ENCODE data around the gene ASAP2.
A peak's percentile ranks its signal among the peaks of the same experiment; 100 is the strongest.

ASAP2 gene

DNA sequence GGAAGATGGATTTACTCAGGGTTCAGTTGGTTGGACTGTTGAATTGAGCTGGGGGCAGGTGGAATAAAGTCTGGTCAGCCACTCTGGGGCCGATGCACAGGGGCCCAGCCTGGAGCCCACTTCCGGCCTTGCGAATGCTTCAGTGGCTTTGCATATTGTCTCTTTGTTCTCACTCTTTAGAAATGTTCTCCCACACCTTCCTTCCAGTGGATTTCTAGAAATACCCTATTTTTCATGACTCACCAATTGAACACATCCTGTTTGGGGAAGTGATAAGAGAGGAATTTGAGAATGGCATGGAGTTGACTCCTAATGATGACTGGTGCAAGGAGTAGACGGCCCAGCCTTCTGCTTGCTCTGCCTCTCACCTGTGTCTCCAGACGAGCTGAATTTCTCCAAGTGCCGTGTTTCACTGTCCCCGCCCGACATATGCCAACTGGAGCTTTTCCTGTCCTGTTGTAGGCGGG is 28.1 kb downstream of the ASAP2 start:
- Histone ChIP-seq H3K27me3 (peaks cover 0 to 2% (median 0%) of the 10 kb centered on the region in 11 experiments; a peak in 3 of 22 replicates), H3K4me3 (peak overlapping the region in 6 of 10 experiments; percentile 2 to 44 (median 10); a peak in 7 of 20 replicates), H3K27ac (peak overlapping the region in 10 of 11 experiments; percentile 26 to 79 (median 70); a peak in 20 of 22 replicates), H3K9ac (peak overlapping the region in 8 of 11 experiments; percentile 31 to 54 (median 46); a peak in 10 of 22 replicates), H3K4me1 (peaks cover 91 to 100% (median 99%) of the 10 kb centered on the region in 10 experiments), H3K36me3 (peaks cover 0 to 10% (median 3%) of the 10 kb centered on the region in 11 experiments; a peak in 7 of 22 replicates), H4K20me1 (peaks cover 31 to 100% (median 65%) of the 10 kb centered on the region in 11 experiments), H3K4me2 (peak overlapping the region; percentile 56 to 95 (median 88)), H3K9me3 (replicated peaks in 1 of 11) (no peaks in the 10 kb centered on the region)
- TF ChIP-seq Cebpa-rat (IDR thresholded peaks at IDR 0.05), result no peak

DNA sequence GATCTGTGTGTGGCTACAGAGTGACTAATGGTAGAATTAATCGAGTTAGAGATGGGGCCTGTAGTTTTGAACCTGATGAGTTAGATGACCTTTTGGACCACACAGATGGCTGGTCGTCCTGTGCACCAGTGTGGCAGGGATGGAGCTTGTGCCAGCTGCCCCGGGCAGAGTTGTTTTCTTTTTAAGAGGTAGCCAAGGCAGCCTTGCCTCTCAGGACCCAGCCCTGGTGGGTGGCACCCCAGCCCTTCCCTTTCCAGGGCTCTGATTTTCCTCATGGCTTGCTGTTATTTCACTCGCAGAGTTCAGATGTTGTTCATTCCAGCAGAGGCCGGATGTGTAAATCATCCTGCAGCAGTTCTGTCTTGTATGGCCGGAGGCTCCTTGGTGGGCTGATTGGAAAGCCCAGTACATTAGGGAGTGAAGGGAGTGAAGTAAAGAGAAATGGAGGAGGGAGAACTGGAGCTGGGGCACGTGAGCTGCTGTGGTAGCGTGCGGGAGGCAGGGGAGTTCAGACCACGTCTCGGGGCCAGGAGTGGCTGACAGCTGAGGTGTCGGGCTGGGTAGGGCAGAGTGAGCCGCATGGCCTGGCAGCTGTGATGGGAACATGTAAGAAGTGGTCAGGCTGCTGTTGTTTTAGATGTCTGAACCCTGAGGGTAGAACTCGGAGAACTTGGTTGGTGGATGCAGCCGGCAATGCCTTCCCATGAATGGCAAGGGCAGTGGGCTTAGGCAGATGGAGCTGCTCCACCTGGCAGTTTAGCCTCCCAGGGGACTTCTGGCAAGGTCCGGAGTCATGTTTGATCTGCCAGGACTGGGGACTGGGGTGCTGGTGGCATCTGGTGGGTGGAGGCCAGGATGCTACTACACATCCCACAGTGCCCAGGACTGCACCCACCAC is 28.8 kb downstream of the ASAP2 start:
- no peak for TF ChIP-seq Cebpa-rat (IDR thresholded peaks at IDR 0.05)
- Histone ChIP-seq H3K4me1 (peaks cover 84 to 98% (median 93%) of the 10 kb centered on the region in 10 experiments), H3K27me3 (no peaks in the 10 kb centered on the region), H3K9me3 (replicated peaks in 1 of 11) (peaks cover 0 to 4% (median 0%) of the 10 kb centered on the region in 11 experiments; a peak in 1 of 22 replicates), H3K4me2 (peak overlapping the region; percentile 56 to 95 (median 88)), H3K4me3 (peak overlapping the region in 2 of 10 experiments; percentile 2 to 44; a peak in 4 of 20 replicates), H3K9ac (peak overlapping the region in 7 of 11 experiments; percentile 1 to 54 (median 46); a peak in 9 of 22 replicates), H3K36me3 (peaks cover 0 to 17% (median 4%) of the 10 kb centered on the region in 11 experiments; a peak in 9 of 22 replicates), H3K27ac (peak overlapping the region in 9 of 11 experiments; percentile 60 to 79 (median 71); a peak in 19 of 22 replicates), H4K20me1 (peaks cover 25 to 100% (median 59%) of the 10 kb centered on the region in 11 experiments)

DNA sequence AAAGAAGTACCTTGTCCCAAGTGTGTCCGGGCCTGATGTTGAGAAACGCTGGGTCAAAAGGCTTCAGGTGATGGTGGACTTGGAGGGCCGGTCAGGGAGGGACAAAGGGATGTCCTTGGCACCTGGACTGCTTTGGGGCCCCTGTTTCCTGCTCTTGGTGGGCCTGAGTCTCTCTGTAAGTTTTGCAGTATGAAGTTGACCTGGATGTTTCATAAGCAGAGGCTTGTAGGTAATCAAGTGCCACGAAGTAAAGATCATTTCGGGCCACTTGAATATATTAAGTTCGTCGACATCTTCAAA is 29.4 kb downstream of the ASAP2 start:
- TF ChIP-seq Cebpa-rat (IDR thresholded peaks at IDR 0.05), result no peak
- 0 out of 20 replicates have a peak overlapping the region, but pooled peaks of 1 of the 10 experiments have one; percentile 44 for H3K4me3 ChIP-seq
- peaks cover 0 to 22% (median 8%) of the 10 kb centered on the region in 11 experiments; a peak in 10 of 22 replicates for H3K36me3 ChIP-seq
- H4K20me1 ChIP-seq, result peaks cover 19 to 100% (median 53%) of the 10 kb centered on the region in 11 experiments
- no peaks in the 10 kb centered on the region for H3K27me3 ChIP-seq
- H3K9ac ChIP-seq, result peak overlapping the region in 3 of 11 experiments; percentile 1 to 54 (median 49); a peak in 4 of 22 replicates
- H3K4me2 ChIP-seq, result peak overlapping the region; percentile 56 to 95 (median 88)
- peaks cover 78 to 98% (median 87%) of the 10 kb centered on the region in 10 experiments for H3K4me1 ChIP-seq
- H3K9me3 ChIP-seq (replicated peaks in 1 of 11), result peaks cover 0 to 4% (median 0%) of the 10 kb centered on the region in 11 experiments; a peak in 2 of 22 replicates
- peak overlapping the region in 8 of 11 experiments; percentile 60 to 79 (median 72); a peak in 15 of 22 replicates for H3K27ac ChIP-seq

DNA sequence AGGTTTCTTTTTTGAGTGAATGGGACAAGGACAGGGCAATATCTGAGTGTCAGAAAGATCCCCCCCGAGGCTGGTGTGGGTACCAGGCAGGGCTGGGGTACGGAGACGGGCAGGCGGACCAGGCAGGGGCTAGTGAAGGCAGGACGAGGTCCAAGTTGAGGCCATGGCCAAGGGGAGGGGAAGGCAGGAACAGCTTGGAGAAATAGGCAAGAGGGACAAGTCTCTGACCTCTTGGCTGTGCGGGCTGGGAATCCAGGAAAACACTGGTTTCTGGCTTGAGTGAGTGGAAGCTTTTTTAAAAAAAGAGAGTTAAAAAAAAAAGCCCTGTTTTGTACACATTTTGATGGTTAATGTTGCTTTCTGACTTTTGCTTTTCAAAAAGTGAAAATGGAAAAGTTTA is 30.3 kb downstream of the ASAP2 start:
- H3K27ac ChIP-seq, result peak overlapping the region in 5 of 11 experiments; percentile 17 to 59 (median 49); a peak in 8 of 22 replicates
- no peak for TF ChIP-seq Cebpa-rat (IDR thresholded peaks at IDR 0.05)
- H3K4me1 ChIP-seq, result peaks cover 69 to 89% (median 78%) of the 10 kb centered on the region in 10 experiments
- peaks cover 10 to 100% (median 44%) of the 10 kb centered on the region in 11 experiments; a peak in 21 of 22 replicates for H4K20me1 ChIP-seq
- peak overlapping the region in 10 of 11 experiments; percentile 0 to 90 (median 38); a peak in 16 of 22 replicates for H3K4me2 ChIP-seq
- peak overlapping the region in 1 of 11 experiments; percentile 1; a peak in 1 of 22 replicates for H3K9ac ChIP-seq
- no peaks in the 10 kb centered on the region for H3K27me3 ChIP-seq
- H3K36me3 ChIP-seq, result peaks cover 0 to 30% (median 11%) of the 10 kb centered on the region in 11 experiments; a peak in 10 of 22 replicates
- peaks cover 0 to 8% (median 0%) of the 10 kb centered on the region in 11 experiments; a peak in 3 of 22 replicates for H3K9me3 ChIP-seq (replicated peaks in 1 of 11)
- H3K4me3 ChIP-seq, result no peak overlapping the region

GRCh38 chr2:9237831-9238230 is 31.2 kb downstream of the ASAP2 start:
- no peak overlapping the region for H3K9ac ChIP-seq
- peak overlapping the region; percentile 6 to 90 (median 42); a peak in 18 of 22 replicates for H3K4me2 ChIP-seq

GRCh38 chr2:9238591-9239326 is 32.1 kb downstream of the ASAP2 start:
- TF ChIP-seq Cebpa-rat (IDR thresholded peaks at IDR 0.05), result no peak
- H3K4me2 ChIP-seq, result peak overlapping the region; percentile 5 to 90 (median 42); a peak in 19 of 22 replicates

More at GRCh38 chr2:9237831-9238230, 31.2 kb downstream of the ASAP2 start:
- peaks cover 60 to 80% (median 69%) of the 10 kb centered on the region in 10 experiments for H3K4me1 ChIP-seq
- no peak for TF ChIP-seq Cebpa-rat (IDR thresholded peaks at IDR 0.05)
- peaks cover 0 to 38% (median 13%) of the 10 kb centered on the region in 11 experiments; a peak in 10 of 22 replicates for H3K36me3 ChIP-seq
- H4K20me1 ChIP-seq, result peaks cover 8 to 100% (median 35%) of the 10 kb centered on the region in 11 experiments; a peak in 16 of 22 replicates
- H3K27me3 ChIP-seq, result no peaks in the 10 kb centered on the region
- peak overlapping the region in 5 of 11 experiments; percentile 21 to 57 (median 30); a peak in 6 of 22 replicates for H3K27ac ChIP-seq
- H3K9me3 ChIP-seq (replicated peaks in 1 of 11), result peaks cover 0 to 12% (median 0%) of the 10 kb centered on the region in 11 experiments; a peak in 4 of 22 replicates
- no peak overlapping the region for H3K4me3 ChIP-seq

DNA sequence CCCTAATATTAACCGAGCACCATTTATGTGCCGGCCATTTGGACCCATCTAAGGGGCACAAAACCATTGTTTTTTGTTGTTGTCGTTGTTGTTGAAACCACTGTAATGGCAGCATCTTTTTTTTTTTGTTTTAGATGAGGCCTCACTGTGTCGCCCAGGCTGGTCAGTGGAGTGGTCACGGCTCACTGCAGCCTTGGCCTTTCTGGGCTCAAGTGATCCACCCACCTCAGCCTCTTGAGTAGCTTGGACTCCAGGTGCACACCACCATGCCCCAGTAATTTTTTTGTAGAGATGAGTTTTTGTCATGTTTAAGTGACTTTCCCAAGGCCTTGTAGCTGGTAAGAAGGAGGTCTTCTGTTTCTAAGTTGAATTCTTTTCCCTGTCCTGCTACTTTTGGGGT is 33.0 kb downstream of the ASAP2 start:
- Histone ChIP-seq H4K20me1 (peaks cover 7 to 99% (median 30%) of the 10 kb centered on the region in 11 experiments; a peak in 17 of 22 replicates), H3K4me3 (no peak overlapping the region), H3K9ac (no peak overlapping the region), H3K9me3 (replicated peaks in 1 of 11) (peaks cover 0 to 12% (median 0%) of the 10 kb centered on the region in 11 experiments; a peak in 4 of 22 replicates), H3K4me1 (peaks cover 42 to 78% (median 53%) of the 10 kb centered on the region in 10 experiments), H3K27ac (no peak overlapping the region), H3K27me3 (no peaks in the 10 kb centered on the region), H3K4me2 (peak overlapping the region in 6 of 11 experiments; percentile 5 to 90 (median 38); a peak in 5 of 22 replicates), H3K36me3 (peaks cover 0 to 38% (median 13%) of the 10 kb centered on the region in 11 experiments; a peak in 10 of 22 replicates)
- no peak for TF ChIP-seq Cebpa-rat (IDR thresholded peaks at IDR 0.05)

More at GRCh38 chr2:9238591-9239326, 32.1 kb downstream of the ASAP2 start:
- Histone ChIP-seq H3K4me1 (peaks cover 50 to 78% (median 60%) of the 10 kb centered on the region in 10 experiments), H3K27ac (peak overlapping the region in 5 of 11 experiments; percentile 21 to 57 (median 33); a peak in 9 of 22 replicates), H3K27me3 (no peaks in the 10 kb centered on the region), H4K20me1 (peaks cover 7 to 99% (median 30%) of the 10 kb centered on the region in 11 experiments; a peak in 17 of 22 replicates), H3K9ac (peak overlapping the region in 1 of 11 experiments; percentile 6; a peak in 1 of 22 replicates), H3K4me3 (no peak overlapping the region), H3K9me3 (replicated peaks in 1 of 11) (peaks cover 0 to 12% (median 0%) of the 10 kb centered on the region in 11 experiments; a peak in 4 of 22 replicates), H3K36me3 (peaks cover 0 to 38% (median 13%) of the 10 kb centered on the region in 11 experiments; a peak in 10 of 22 replicates)
